ENCODE results near the gene SSBP3.

Gene SSBP3

DNA sequence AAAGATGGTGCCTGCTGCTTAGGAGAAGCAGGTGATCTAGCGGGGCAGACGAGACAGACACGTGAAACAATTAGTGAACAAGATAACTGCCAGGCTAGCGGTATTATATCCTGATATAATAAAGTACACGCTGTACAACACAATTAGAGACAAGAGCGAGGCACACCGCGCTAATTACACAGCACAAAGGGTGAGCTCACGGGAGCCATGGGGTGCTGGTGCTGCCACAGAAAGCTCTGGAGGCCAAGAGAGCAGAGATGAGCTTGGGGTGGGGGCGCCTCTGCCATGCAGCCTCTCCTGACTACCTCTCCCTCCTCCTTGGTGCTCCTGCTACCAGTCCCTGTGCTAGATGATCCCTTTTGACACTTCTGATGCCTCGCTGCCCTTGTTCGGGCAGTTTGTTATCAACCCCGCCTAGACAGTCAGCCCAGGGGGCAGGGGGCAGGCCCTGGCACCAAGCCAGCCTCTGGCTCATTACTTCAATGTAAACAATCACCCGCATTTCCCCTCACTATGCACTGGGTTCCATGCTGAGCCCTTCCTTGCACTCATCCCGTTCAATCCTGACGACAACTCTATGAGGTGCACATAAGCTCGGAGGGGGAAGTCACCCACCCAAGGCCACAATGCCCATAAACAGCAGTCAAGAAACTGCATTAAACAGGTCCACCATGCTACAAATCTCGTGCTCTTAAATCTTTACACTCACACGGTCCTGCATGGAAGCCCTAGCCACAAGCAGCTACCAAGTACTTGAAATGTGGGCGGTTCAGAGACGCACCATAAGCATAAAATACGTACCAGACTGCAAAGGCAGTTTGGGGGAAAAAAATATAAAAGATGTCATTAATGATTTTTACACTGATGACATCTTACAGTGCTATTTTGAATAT, 103.0 kb downstream of the SSBP3 start:
- DNase-seq = no peak

- no peak for DNase-seq
These were observed 103.6 kb downstream of the SSBP3 start for GRCh38 chr1:54302549-54302948.

GRCh38 chr1:54301497-54301896, 104.7 kb downstream of the SSBP3 start:
- DNase-seq = no peak

DNA sequence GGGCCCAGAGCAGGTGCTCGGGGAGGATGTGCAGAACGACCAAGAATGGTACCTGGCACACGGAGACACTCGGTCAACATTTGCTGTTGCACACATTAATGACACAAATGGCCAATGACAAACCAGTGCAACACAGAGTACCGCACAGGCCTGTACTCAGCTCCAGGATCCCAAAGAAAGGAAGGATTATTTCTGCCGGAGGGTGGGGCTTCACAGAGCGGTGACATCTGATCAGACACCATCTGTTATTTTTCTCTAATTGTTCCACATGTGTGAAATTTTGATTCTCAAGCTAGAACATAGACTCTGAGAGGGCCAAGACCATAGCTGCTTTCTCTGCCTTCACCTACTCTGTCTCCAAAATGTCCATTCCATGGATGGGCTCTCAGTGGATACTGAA, 105.8 kb downstream of the SSBP3 start:
- no peak for DNase-seq

DNA sequence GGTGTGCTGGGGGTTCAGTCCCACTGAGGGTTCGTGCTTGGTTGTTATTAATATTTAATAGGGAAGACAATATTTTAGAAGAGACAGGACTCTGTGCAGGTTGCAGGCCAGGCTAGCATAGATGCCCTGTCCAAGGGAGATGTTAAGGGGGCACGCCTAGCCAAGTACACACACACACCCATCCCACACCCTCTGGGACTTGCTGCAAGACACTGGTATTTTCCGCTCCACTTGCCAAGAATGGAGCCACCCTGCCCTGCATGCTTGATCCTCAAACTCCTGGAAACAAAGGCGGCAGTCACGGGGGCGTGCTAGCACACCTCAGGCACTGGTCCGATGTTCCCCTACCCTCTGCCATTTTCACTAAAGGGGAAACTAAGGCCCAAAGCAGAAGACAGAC, 107.2 kb downstream of the SSBP3 start:
- no peak for DNase-seq

DNA sequence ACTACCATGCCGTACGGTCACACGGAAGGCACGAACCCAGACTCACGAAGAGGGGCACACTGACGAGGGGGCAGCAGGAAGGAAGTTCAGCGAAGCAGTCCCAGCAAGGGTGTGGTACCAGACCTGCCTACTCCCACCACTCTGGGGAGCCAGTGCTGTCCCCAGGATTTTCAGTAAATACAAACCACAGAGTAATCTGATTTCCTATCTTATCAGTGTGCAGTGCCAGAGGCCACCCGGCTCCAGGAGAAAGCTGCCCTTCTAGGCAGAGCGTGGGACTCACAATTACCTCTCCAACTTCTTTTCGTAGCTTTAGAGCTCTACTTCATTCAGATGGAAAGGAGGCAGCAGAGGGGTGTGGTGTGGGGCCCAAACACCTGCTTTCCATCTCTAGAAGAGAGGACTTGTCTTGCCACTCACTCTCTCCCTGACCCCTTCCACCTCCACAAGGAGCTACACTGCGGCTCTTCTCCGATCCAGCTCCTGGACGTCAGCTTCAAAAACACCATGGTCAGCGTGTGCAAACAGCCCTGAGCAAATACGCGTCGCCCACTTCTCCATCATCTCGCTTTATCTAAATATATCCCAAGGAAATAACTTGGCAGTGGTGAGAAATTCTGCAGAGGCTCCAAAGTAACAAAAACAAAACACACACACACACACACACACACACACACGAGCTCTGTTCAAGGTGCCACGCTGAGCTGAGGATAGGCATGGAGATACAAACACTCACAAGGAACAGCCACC, 107.7 kb downstream of the SSBP3 start:
- DNase-seq = no peak

GRCh38 chr1:54297596-54298283, 108.5 kb downstream of the SSBP3 start:
- DNase-seq = no peak

GRCh38 chr1:54296666-54297065, 109.5 kb downstream of the SSBP3 start:
- DNase-seq = no peak

- no peak for DNase-seq
These were observed 111.3 kb downstream of the SSBP3 start for GRCh38 chr1:54294887-54295286.

DNA sequence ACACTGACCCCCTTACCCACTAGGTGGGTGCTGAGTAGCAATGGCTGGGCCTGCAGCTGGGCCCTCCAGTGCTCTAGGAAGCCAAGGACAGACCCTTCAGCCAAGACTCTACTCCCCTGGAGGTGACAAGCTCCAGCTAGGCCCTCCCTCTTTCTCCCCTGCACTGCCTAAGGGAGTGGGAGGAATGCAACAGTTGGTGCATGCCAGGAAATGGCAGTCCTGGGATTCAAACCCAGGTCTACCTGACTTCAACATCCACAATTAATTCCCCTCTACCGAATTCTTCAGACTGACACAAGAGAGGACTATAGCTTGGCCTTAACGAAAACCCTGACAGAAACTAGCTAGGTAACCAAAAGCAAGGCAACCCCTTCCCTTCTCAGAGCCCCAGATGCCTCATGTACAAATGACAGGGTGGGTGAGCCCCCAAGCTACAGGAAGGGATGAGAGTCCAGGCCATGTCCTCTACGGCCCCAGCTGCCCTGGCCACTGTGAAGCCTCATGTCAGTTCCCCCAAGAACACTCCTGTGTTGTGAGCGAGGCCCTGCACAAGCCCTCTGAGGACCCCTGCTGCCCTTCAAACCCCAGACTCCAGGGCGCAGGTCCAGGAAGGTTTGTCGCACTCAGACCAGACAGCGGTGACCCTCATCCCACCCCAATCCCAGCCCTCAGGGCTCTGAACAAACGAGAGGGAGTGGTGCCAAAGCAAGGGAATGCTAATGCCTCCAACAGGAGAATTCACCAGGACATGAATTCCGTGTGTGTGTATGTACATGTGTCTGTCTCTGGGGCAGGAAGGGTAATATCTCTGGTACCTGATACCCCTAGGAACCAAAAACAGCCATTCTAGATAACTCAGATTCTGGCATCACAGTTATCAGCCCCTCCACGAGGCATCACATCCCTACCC, 113.9 kb downstream of the SSBP3 start:
- DNase-seq = no peak

GRCh38 chr1:54291276-54292001, 114.8 kb downstream of the SSBP3 start:
- DNase-seq = no peak

DNA sequence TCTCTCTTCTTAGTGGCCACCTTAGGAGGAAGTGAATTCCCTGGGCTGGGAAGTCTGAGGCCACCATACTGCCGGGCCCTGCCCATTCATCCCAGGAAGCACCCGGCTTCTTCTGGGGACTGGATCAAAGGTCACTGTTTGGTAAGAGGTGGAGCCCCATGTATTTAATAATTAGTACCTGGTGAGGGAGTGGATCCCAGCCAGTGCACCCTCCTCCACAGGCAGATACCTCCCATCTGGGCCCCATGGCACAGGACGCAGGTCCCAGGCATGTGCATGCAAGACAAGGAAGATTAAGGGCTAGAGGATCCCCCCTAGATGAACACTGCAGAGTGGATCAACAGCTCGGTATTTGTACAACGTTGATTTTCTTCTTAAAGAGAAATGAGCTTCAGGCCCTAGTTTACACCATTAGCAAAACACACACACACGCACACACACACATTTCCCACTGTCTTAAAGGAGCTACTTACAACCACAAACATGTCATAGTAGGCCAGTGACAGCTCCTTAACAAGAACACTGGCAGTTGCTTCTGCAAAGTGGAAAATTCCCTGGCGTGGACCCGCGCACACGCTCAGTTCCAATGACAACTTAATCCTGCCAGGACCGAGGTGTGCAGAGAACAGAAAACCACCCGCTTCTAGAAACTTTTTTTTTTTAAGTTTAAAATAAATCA, 115.5 kb downstream of the SSBP3 start:
- no peak for DNase-seq

DNA sequence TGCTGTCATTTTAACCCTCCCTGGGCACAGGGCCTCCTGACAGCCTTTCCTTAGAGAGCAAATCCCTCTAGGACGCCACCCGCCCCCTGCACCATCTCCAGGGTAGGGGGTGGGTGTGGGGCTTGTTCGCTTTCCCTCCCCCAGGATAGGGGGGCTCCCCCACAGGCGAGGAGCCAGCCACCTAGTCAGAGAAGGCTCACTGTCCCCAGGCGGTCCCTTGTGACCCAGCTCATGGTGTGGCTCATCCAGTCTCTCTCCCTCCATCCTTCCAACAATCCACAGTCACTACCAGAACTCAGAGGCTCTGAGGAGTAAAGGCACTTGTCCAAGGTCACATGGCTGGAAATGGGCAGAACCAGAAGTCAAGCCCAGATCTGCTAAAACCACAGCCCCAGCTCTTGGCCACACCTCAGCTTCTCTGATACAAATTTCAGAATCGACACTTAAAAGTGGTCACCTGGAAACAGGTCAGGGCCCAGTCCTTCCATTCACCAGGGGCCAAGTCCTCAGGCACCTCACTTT, 116.4 kb downstream of the SSBP3 start:
- no peak for DNase-seq

GRCh38 chr1:54287801-54288211, 118.4 kb downstream of the SSBP3 start:
- no peak for DNase-seq

DNA sequence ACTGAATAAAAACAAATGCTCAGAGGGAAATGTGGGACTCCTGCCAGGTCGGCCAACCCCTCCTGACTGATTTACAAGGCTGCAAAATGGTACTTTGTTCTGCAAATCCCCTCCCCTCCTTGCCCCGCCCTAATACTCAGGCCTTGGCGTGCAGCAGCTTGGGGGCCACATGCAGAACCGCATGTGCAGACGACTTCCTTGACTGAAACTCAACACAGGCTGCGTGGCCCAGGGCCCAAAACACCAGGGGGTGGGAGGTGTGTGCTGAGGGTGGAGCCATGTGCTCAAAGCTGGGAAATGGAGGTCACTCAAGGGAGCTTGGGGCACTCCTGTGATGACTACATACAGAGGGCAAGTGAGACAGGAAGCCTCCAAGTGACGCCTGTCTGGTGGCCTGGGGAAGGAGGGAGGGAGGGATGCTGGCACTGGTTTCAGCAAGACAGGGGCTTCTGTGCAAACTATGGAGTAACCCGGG, 119.0 kb downstream of the SSBP3 start:
- peak; percentile 52 for DNase-seq

- DNase-seq = no peak
These were observed 120.3 kb downstream of the SSBP3 start for GRCh38 chr1:54285815-54286345.

DNA sequence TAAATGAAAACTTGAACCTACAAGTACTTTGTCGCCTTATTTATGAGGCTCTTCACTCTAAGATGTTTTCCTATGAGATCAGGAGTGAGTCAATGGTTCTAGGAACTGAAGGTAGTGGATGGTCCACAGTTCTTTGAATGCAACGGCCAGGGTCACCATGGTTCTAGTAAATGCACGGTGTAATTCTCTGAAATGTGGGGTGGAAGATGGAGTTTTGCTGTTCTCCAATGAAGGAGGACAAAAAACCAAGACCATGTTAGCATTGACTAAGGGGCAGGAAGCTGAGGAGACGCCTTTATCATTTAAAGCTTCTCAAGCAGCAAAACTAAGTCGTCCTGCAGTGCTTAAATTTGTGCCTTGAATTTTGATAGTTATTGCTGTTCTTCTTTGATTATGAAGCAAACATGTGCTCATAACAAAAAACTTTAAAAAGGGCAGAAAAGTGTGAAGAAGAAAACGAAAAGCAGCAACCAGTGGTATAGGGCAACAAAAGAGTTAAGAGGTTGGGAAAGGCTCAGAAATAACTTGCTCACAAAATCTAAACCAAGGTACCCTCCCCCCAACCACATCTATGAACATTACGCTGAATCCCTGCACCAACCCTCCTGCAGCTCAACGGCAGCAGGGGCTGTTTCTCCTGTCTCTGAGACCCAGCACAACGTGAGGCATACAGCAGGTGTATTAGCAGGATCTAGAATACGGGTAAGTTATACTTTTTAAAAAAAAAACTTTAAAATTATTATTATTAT, 121.2 kb downstream of the SSBP3 start:
- DNase-seq = peak; percentile 38

- no peak for DNase-seq
These were observed 122.4 kb downstream of the SSBP3 start for GRCh38 chr1:54283635-54284385.

Measured in activated CD8-positive, alpha-beta memory T cell treated with anti-CD3 and anti-CD28 coated beads, Interleukin-2, amount 50 U/mL, for 4 hours (primary cell).